HG03097 (cell line): ENCODE data around the gene AGBL4.
A peak's percentile ranks its signal among the peaks of the same experiment; 100 is the strongest.

Experiments
- ATAC-seq: cut with Tn5 transposase; IDR thresholded peaks from one replicate; pipeline ENCODE4 v1.9.1; 2021; ENCODE audit not compliant: unreplicated experiment, low FRiP score

Gene AGBL4

DNA sequence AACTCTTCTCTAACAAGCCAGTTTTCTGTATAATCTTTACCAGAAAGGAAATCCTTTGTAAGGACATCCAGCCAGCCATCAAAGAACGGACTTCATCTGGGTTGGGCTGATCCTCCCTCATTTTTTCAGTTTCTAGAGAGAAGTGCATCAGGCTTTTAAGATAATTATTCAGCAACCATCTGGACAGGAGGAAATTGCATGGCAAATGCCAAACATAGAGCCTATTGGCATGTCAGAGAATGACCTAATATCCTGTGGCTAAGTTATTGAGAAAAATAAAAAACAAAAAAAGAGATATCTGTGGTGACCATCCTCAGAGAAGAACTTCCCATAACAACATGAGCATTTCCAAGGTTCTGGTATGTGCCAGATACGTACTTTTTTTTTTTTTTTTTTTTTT lies 1172.1 kb downstream of the AGBL4 start:
- ATAC-seq: no peak

DNA sequence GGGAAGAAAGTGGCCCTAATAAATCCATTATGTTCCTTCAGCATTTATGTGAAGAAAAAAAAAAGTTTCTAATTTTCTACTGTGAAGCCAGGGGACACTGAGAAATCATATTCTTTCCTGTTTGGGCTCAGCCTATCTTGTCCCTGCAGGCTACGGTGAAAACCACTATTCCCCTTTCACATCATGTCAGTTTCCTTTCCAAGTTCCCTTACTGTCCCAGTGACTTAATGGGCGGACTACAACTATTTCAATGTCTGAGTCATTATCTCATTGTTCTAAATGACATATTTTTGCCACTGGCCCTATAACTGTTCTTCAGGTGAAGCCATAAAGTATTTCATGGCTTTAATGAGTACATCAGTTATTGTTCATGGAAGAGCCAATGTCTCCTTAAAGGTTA lies 1175.7 kb downstream of the AGBL4 start:
- no peak for ATAC-seq

DNA sequence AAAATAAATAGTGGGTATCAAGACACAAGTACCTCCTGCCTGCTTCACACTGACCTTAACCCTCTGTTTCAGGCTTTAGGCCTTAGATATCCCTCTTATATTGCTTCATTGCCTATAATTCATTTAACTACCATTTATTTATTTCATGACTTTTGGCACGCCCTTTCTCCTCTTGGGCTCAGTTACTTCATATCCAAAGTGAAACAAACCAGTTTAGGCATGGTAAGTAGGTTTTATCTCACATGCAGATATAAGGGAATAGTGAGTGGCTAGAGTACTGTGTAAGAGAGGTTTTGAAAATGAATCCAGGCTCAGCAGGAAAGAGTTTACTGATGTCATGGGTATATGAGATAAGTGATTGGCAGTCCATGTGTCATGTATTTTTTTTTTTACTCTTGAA lies 1177.3 kb downstream of the AGBL4 start:
- ATAC-seq: no peak

DNA sequence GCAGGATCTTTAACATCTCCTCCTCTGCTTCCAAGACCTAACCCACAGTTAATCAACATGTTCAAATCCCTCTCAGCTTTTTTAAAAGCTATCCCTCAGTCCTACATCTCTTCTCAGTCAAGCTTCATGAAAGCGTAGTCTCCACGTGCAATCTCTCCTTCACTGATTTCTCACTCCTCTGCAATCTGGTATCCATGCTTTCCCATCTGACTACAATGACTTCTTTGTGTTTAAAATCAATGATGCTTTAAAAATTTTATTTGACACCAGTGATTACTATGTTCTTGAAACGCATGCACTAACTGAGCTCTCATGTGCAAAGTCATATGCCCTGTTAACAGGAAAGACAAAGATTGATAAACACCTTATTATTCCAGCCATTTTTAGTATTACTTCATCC lies 1179.6 kb downstream of the AGBL4 start:
- ATAC-seq: no peak

DNA sequence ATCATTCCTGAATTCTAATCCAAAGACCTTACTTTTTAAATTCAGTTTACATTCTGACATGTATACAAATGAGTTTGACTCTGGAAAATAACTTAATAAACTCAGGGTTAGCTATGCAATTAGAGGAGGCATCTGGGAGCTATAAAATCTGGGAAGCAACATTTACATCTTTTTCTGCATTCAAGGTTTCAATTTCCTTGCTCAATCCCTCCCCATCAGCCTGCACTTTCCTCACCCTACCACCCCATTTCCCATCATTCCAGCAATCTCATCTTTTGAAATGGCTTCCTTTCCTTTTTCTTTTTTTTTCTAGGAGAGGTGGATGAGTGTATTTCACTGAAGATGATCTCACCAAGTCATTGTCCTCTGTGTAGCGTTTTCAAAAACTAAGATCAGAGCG lies 1181.8 kb downstream of the AGBL4 start:
- ATAC-seq: no peak

DNA sequence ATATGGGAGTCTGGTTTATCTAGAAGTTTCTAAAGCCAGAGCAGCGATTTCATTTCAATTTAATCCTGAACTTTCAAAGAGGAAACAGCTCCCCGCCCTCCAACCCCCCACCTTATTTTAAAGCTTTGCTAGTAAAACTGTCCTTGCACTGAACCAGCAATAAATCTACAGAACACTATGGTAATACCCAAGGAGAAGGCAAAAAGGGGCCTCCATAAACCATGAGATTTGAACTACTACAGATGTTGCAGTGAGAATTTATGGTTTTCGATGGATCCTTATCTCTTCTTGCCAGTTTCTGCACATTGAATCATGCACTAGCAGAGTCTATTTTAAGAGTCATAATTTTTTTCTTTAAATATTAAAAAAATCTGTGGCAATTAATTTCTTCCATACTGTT lies 1182.3 kb downstream of the AGBL4 start:
- ATAC-seq: no peak

DNA sequence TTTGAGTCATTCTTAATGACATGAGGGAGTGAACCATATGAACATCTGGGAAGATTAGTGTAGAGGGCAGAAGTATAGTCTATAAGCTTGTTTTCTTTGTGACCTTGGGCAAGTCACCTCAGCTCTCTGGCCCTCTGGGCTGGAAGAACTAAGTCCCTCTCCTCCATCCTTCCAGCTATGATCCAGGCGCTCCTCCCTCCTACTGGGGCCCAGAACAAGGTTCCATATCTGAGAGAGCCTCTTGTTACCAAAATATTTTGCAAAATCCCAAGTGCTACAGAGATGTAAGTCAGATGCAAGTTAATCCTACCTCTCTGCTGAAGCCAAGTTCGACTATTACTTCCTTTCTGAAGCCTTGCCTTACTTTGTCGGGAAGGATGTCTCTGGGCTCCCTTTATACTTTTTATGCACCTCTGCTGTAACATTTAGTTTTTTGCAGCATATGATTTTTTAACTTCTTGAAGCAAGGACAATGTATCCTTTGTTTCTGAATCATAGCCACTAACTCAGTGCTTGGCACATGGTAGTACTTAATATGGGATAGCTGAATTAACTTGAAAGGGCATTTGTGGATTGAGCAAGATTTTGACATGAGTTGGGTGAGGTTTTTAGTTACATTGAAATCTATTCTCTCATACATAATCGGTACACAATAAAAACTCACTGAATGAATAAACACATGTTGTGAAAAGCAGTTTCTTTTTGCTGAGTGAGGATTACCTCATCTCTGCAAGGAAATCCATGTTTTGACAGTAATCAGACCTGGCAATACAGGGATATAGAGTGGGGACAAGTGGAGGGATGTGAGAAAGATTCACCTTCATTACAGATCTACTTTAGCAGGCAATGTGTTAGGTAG lies 1192.4 kb downstream of the AGBL4 start:
- no peak for ATAC-seq

DNA sequence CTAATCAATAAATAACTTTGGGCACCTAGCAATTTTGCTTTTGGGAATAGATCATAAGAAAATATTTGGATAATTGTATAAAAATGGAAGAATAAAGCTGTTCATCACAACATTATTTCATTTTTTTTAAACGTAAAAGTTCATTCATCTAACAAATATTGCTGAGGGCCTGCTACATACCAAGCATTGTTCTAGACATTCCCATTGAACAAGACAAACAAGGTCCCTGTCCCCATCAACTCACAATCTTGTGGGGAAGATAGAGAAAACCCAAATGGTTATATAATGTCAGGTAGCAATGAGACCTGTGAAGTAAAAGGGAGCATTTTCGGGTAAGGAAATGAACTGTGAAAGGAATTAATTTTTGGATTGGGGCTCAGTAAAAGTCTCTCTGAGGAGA lies 1193.0 kb downstream of the AGBL4 start:
- ATAC-seq: no peak

DNA sequence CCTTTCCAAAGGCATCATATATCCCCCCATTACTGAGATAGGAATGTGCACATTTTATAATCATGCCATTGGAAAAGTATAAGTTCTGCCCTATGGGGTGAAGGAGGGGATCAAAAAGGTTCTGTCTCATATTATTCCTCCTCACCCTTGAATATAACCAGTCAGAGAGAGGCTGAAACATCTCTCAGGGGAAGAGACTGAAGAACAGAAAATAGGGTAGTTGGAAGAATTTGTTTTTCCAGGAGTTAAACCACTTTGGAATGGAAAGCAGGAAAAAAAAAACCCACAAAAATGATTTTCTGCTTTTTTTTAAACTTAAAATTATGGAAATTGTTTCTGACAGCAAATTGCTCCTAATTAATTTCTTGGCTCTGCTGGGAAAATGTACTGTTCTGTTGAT lies 1194.3 kb downstream of the AGBL4 start:
- no peak for ATAC-seq

DNA sequence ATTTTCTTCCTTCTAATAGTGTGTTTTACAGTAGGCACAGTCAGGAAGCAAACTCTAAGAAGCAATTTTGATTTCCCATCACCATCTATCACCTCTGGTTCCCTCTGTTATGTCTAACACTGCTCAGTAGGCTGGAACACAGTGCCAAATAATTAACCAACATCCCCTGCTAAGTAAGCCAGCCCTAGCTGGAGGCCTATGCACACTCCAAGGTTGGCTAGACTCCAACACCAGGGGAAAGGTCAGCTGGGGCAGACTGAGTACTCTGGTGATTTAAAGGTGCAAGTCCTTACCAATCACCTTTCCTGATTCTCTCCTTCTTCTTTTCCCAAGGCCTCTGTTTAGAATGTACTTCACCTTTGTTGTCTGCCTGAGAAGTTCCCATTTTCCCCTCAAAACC lies 1200.6 kb downstream of the AGBL4 start:
- ATAC-seq: no peak

DNA sequence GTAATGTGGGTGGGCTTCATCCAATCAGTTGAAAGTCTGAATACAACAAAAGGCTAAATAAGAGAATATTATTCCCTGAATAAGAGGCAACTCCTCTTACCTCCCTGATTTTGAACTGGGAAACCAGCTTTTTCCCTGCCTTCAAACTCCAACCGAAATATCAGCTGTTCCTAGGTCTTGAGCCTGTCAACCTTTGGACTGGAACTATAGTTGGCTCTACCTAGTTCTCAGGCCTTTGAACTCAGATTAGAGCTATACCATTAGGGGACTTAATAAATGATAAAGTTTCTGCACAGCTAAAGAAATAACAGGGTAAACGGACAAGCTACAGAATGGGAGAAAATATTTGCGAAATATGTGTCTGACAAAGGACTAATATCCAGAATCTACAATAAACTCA lies 1203.3 kb downstream of the AGBL4 start:
- ATAC-seq: no peak

DNA sequence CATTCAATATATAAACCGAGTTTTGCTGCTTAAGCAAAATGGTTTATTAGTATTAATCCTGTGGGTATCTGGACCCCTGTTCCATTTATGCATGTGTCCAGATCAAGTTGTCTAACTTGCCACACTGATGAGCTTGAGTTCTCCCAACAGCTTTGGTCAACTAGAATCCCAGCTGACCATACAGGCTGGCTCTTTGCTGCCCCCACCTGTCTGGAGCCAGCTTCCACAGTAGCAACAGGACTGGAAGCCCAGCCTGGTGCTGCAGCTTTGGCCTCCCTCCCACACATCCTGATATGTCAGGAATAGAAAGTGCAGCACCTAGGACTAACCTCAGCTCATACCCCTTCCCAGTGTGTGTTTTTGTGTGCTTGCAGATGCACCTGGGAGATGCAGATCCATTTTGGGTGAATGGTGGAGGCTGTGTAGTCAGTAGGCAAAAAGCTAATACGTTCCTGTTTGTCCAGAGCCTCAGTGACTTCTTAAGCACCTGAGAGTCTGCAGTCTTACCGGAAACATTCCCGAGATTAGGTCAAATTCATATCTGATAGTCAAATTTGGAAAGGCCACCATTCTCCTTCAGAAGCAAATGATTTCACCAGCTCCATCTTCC lies 1206.1 kb downstream of the AGBL4 start:
- ATAC-seq: no peak

DNA sequence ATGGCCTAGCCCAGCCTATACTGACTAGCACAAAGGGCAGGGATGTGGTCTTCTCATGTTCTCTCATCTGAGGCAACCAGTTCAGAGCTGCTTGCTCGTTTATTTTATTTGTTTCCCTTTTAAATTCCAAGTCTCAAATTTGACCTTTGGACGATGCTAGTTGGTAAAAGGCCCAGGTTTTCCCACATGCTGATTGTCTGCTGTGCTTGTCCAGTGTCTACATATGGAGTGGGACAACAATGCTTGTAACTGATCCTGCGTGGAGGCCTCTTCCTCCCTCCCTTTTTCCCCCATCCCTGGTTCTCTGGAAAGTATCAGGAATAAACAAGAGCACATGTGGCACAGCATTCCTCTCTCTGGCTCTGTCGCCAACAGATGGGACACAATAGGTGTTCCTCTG lies 1213.0 kb downstream of the AGBL4 start:
- no peak for ATAC-seq

DNA sequence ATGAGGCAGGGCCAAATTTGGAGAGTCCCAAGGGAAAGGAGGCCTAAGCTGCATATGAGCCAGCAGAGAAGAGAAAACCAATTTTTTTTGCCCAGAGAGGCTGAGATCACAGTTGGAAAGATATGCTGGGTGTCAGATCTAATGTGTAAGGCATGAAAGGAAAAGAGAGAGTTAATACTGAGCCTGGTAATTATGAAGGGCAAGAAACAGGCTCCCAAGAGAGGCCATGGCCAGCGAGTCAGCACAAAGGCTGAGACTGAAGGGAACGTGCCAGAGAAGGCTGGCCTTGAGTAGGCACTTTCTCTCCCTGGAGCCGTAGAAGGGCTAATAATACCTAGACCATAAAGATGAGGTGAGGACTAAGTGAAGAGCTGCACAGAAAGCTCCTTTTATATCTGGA lies 1215.3 kb downstream of the AGBL4 start:
- ATAC-seq: no peak

DNA sequence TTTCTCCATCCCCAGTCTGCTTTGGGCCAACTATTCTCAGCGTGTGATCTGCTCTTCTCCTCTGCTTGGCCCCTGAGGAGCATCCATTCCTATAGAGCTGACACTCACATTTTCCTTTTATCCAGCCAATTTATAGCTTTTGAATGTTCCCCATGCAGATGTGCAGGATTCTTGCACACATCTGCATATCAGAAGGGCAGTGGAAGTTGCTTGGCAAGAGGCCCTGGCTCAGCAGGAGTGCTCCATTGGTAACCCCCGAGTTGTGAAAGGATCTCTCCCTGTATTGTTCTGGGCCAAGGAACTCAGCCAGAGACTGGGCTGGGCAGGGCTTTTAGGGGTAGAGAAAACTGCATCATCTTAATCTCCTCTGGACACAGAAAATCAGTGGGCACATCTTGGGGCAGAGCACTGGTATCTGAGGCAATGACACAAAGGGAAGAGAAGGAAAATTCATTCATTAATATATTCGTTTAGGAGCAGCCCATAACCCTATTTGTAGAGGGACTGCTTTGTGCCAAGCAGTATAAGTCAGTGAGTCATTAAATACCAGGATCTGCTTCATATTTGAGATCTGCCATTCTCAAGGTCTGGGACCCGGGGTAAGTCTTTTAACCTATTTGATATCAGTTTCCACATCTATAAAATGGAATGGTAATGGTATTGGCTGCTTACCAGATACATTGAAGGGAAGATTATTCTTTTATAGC lies 1216.0 kb downstream of the AGBL4 start:
- ATAC-seq: no peak

DNA sequence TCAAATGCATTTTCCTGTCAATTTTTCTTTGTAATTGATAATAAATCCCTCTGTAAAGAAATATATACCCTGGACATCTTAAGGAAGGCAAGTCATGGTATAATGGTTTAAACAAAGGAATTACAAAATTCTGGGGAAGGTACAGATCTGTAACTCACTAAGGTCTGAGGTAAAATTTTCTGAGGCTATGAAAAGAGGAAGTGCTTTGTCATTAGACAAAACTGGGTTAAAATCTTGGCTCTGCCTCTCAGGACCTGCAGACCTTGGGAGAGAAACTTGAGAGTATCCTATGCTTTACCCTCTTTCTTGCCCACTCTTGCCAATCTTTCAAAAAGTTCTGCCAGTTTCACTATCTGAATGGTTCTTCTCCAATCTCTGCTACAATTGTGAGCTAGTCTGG lies 1220.3 kb downstream of the AGBL4 start:
- no peak for ATAC-seq

DNA sequence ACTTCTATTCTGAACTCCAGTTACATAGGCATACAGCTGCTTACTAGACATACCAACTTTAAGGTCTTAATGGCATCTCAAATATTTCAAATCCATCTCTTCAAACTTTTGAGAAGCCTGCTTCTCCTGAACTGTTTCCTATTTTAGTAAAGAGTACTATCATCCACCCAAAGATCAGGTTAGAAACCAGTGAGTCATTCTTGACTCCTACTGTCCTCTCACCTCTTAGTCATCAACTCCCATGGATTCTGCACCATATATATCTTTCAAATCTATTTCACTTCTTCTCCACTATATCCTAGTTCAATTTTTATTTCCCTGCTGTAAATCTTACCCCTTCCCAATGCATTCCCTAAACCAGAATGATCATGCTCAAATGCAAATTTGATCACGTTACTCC lies 1228.9 kb downstream of the AGBL4 start:
- no peak for ATAC-seq

DNA sequence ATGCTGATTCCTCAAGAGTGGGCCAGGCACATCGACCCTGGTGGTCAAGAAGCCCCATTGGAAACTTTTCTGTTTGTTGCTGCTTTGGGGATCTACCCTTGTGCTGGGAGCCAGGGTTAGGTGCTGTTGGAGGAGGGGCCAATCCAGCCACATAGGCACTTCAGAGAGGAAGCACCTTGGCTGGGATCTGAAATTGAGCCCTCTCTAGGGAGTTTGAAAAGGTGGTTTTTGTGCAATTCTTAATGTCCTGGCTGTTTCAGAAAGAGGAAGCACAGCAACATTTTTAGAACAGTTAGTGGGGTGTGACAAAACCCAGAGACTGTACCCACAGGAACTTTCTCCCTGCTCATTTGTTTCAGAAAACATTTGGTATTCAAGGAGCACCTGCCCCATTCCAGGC lies 1229.9 kb downstream of the AGBL4 start:
- peak; percentile 86 for ATAC-seq

DNA sequence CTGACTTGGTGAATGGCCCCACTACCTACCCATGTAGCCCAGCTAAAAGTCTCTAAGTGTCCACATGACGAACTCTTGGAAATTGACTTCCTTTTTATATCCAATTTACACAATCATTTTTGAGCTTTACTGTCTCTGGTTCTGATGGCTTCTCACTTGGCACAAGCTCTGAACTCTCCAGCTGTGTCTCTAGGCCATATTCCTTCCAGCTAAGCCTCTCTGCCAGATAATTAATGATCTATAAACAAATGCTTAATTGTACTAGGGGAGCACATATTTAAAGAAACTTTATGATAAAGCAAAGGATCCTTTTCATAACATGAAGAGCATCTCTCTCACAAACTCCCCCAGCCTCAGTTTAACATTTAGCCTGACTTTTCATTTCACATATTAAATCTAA lies 1230.8 kb downstream of the AGBL4 start:
- no peak for ATAC-seq

DNA sequence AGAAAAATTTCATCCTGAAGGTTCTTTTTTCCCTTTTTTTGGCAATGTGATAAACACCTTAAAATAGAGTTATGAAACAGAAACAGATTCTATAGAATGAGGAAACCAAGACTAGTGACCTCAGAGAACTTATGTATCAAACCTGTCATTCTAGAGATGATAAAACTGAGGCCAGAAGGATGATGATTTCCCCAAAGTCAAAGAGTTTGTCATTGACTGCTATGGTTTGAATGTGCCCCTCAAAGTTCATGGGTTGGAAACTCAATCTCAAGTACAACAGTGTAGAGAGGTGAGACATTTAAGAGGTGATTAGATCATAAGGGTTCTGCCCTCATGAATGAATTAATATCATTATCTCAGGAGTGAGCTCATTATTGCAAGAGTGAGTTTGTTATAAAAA lies 1233.4 kb downstream of the AGBL4 start:
- peak; percentile 44 for ATAC-seq

DNA sequence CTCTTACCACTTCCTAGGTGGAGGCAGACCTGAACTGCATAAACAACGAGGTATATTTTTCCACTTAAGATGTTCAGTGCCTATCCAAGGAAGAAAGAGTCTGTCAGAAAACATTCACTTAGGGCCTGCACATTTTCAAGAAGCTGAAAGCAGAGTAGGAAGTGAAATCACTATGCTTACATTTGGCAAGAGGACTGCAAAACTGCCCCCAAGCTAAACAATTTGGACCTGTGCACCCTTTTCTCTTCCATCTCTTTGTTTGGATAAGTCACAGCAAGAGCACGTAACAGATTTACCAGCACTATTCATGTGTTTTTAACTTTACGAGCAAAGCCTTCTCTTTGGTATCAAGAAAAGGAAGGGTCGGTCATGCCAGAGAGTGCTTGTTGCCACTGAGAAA lies 1233.9 kb downstream of the AGBL4 start:
- ATAC-seq: no peak

DNA sequence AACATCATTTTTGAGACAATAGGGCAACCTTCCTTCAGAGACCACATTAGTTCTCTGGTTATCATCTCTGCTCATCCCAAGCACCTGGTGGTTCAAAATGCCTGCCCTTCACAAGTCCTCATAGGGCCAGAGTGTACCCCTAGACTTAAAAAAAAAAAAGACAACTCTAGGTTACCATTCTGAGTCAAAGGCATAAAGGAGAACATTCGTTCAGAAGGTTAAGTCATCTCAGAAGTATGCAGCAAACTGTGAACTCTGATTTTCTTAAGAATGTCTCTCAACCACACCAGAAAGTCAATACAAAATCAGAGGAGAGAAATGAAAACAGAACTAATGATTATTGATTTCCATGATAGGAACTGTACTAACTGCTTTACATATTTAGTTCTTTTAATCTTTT lies 1237.9 kb downstream of the AGBL4 start:
- ATAC-seq: no peak
